Measurements from ENCODE around the gene OTOP2.

OTOP2 gene

GRCh38 chr17:74963656-74964055 is 39.6 kb downstream of the OTOP2 start:
- no peaks in the 10 kb centered on the region for H3K27me3 ChIP-seq (ENCODE audit: insufficient read depth, poor library complexity, severe bottlenecking)
- DNase-seq (ENCODE audit: low read depth in 1 of 2, low spot score in 1 of 2), result peak in 1 of 2 experiments; percentile 38
- no peak overlapping the region for H3K4me3 ChIP-seq (replicated peaks; ENCODE audit: insufficient read depth, low read length)
- no peak for TF ChIP-seq REST (IDR thresholded peaks at IDR 0.05; ENCODE audit: insufficient replicate concordance, low read depth)
- TF ChIP-seq CTCF (IDR thresholded peaks at IDR 0.05; ENCODE audit: insufficient read depth, low read length), result no peak
- TF ChIP-seq SPI1 (IDR thresholded peaks at IDR 0.05; ENCODE audit: borderline replicate concordance, low read depth), result no peak
- TF ChIP-seq POLR2AphosphoS5 (IDR thresholded peaks at IDR 0.05; ENCODE audit: low read depth), result no peak
- TF ChIP-seq GABPA (IDR thresholded peaks at IDR 0.05; ENCODE audit: low read depth), result no peak
- H3K27ac ChIP-seq (replicated peaks), result no peak overlapping the region

GRCh38 chr17:74964246-74964761 is 40.2 kb downstream of the OTOP2 start:
- Histone ChIP-seq H3K27me3 (ENCODE audit: insufficient read depth, poor library complexity, severe bottlenecking) (no peaks in the 10 kb centered on the region), H3K27ac (replicated peaks) (no peak overlapping the region), H3K4me3 (replicated peaks; ENCODE audit: insufficient read depth, low read length) (no peak overlapping the region)
- TF ChIP-seq SPI1 (IDR thresholded peaks at IDR 0.05; ENCODE audit: borderline replicate concordance, low read depth) (no peak), GABPA (IDR thresholded peaks at IDR 0.05; ENCODE audit: low read depth) (no peak), REST (IDR thresholded peaks at IDR 0.05; ENCODE audit: insufficient replicate concordance, low read depth) (no peak), POLR2AphosphoS5 (IDR thresholded peaks at IDR 0.05; ENCODE audit: low read depth) (no peak), CTCF (IDR thresholded peaks at IDR 0.05; ENCODE audit: insufficient read depth, low read length) (no peak)
- DNase-seq (ENCODE audit: low read depth in 1 of 2, low spot score in 1 of 2), result no peak

- no peak overlapping the region for H3K27ac ChIP-seq (replicated peaks)
- H3K27me3 ChIP-seq (ENCODE audit: insufficient read depth, poor library complexity, severe bottlenecking), result no peaks in the 10 kb centered on the region
- no peak for TF ChIP-seq REST (IDR thresholded peaks at IDR 0.05; ENCODE audit: insufficient replicate concordance, low read depth)
- no peak overlapping the region for H3K4me3 ChIP-seq (replicated peaks; ENCODE audit: insufficient read depth, low read length)
- DNase-seq (ENCODE audit: low read depth in 1 of 2, low spot score in 1 of 2), result no peak
These were observed 41.0 kb downstream of the OTOP2 start for GRCh38 chr17:74964988-74965622.
